T47D (cell line): ENCODE results near the gene ENPP1.

Experiments used
- DNase-seq, 2 experiments: peaks; one replicate each; pipeline versions ENCODE4 v3.0.0 to v3.0.0-alpha.2; 2011 to 2012; ENCODE audit warnings: low read depth in 1 of 2, low spot score in 1 of 2
- JUND ChIP-seq: IDR thresholded peaks from 2 replicates; pipeline ENCODE4 v1.6.1; 2012; ENCODE audit warnings: low read depth
- in situ Hi-C: cut with HindIII; loops from 2 replicates; pipeline ENCODE4 v1.10.0; 2016; ENCODE audit warnings: low sequenced_read_pairs, low pct_unique_long_range_greater_than_20kb

ENPP1 gene

GRCh38 chr6:131821010-131821807 is 13.4 kb downstream of the ENPP1 start:
- in situ Hi-C loops, result no loop called here
- no peak for DNase-seq
- TF ChIP-seq JUND, result no peak

GRCh38 chr6:131822119-131822518 is 14.3 kb downstream of the ENPP1 start:
- no peak for DNase-seq
- no peak for TF ChIP-seq JUND
- in situ Hi-C loops, result no loop called here

DNA sequence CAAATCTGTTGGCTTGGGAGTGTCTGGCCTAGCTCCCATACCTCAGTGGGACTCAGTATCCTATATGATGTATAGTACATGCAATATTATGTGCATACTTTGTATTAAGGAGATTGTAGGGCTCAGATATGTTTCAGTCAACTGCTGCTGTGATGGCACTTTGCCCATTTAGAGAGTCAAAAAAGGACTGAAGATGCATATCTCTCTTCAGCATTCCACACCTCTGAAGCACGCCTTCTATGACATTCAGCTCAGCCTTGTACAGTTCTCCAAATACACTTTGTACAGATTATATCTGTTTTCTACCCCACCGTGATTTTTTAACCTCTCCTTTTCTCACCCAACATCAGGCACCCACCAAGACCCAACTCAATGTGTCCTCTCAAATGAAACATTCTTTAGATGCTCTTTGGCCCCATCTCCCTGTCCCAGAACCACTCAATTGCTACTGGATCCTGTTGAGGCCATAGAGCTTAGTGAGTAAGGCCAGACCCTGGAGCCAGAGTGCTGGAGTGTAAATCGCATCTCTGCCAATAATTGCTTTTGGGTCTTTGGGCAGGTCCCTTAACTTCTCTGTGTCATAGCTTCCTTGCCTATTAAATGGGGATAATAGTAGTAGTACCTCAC is 15.6 kb downstream of the ENPP1 start:
- peak; percentile 46; the same call in 1 of the 2 replicates for TF ChIP-seq JUND
- peak; percentile 8 to 87 for DNase-seq
- in situ Hi-C loops, result no loop called here

DNA sequence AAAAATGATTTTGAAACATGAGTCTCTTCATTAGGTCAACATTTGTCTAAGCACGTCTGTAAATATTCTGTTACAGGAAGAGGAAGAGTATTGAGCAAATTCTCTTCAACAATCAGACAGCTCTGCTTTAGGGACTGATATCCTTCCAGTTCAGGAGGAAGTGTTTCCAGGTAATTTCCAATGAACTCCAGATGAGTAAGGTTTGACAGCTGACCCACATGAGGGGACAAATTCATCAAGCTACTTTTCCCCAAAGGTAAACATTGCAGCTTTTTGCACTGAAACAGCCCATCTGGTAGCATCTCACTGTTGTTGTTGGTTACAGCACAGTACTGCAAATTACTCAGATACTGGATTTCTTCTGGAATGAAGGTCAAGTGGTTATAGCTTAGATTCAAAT is 18.1 kb downstream of the ENPP1 start:
- no peak for TF ChIP-seq JUND
- DNase-seq, result peak in 1 of 2 experiments; percentile 15
- in situ Hi-C loops, result no loop called here

GRCh38 chr6:131828080-131828479 is 20.3 kb downstream of the ENPP1 start:
- in situ Hi-C loops, result no loop called here
- no peak for TF ChIP-seq JUND

GRCh38 chr6:131828951-131829350 is 21.1 kb downstream of the ENPP1 start:
- no peak for DNase-seq
- no peak for TF ChIP-seq JUND
- in situ Hi-C loops, result no loop called here

More at GRCh38 chr6:131828080-131828479, 20.3 kb downstream of the ENPP1 start:
- DNase-seq, result peak in 1 of 2 experiments; percentile 18

DNA sequence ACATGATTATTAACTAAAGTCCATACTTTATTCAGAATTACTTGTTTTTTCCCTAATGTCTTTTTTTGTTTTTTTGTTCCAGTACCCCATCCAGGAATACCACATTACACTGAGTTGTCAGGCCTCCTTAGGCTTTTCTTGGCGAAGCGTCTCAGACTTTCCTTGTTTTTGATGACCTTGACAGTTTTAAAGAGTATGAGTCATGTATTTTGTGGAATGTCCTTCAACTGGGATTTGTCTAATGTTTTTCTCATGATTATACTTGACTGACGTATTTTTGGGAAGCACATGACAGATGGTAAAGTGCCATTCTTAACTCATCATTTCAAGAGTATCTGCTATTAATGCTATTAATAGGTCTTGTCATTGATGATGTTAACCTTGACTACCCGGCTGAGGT is 23.6 kb downstream of the ENPP1 start:
- TF ChIP-seq JUND, result no peak
- in situ Hi-C loops, result no loop called here
- no peak for DNase-seq

DNA sequence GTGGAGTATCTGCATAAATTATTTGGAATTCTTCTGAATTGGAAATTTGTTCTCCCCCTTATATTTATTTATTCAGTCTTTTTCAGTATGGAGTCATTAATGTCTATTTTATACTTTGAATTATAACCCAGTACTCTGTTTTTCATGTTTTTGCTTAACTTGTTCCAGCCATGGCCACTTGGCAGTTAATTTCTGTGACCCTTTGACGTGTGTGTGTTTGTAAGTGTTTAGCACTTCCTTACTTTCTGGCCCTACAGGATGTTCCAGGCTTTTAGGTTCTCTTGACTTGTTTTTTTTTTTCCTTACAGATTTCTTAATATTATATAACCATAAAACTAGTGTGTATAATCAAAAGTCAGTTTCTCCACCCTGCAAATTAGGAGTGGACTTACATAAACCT is 24.1 kb downstream of the ENPP1 start:
- in situ Hi-C loops, result no loop called here
- DNase-seq, result no peak
- no peak for TF ChIP-seq JUND

- in situ Hi-C loops, result no loop called here
- no peak for TF ChIP-seq JUND
- no peak for DNase-seq
Observed at GRCh38 chr6:131832363-131832762, 24.5 kb downstream of the ENPP1 start.

- DNase-seq, result no peak
- no peak for TF ChIP-seq JUND
Observed at GRCh38 chr6:131838051-131838450, 30.2 kb downstream of the ENPP1 start.

GRCh38 chr6:131839388-131839787 is 31.6 kb downstream of the ENPP1 start:
- no peak for DNase-seq
- in situ Hi-C loops, result no loop called here
- TF ChIP-seq JUND, result no peak

More at GRCh38 chr6:131838051-131838450, 30.2 kb downstream of the ENPP1 start:
- in situ Hi-C loops, result no loop called here

GRCh38 chr6:131840441-131840840 is 32.6 kb downstream of the ENPP1 start:
- in situ Hi-C loops, result no loop called here
- DNase-seq, result no peak
- TF ChIP-seq JUND, result no peak

DNA sequence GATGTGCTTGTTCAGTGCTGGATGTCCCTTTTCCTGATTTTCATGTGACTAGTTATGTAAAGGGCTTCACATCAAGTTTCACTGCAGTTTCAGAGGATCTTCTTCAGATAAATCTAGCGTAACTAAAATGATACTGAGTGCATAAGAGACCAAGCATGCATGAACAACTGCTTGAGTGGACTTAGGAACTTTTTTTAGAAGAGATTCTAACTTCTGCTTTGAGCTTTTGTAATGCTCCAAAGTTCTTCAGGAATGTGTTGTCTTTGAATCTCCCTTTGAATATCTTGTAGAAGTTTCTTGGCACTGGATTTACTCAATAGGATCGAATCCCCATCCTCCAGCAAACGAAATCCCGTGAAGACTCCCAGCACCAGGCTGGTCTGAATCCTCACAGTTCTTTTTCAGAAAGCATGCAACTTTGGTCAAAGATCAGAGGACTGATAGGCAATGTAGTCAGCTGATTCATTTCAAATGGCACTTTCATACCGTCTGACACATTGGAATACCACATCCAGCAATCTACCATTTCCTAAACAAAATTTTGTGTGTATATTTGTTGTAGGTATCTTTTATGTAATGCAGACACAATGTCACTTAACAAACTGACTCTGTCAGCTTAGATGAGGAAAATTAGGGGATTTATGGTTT is 33.2 kb downstream of the ENPP1 start:
- in situ Hi-C loops, result no loop called here
- DNase-seq, result no peak
- no peak for TF ChIP-seq JUND

DNA sequence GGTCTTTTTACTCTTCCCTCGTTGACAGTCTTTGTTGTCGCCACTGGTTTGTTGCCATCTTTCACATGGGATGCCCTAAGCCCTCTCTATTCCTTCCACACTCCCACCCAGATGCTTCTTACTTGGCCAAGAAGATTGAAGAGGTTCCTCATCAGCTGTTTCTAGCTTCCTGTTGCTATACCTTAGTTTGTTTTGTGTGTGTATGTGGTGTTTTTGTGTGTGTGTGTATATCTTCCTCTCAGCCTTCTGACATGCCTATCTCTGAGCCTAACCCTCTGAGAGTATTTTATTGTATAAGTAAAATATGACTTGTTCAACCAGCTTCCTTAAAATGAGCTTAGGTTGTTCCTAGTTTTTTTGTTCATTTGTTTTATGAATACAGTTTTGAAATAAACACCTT is 35.9 kb downstream of the ENPP1 start:
- in situ Hi-C loops, result no loop called here
- no peak for DNase-seq
- TF ChIP-seq JUND, result no peak
